K562 (cell line): ENCODE data around the gene LNPEP. TPM values are rescaled to one million over a fixed set of nuclear protein-coding genes. Genes with fewer than 3 reads are reported as not detected.

Source experiments
- ATAC-seq: fragments of 200-7000 bp; cut with Tn5 transposase; 3 replicates; pipeline ENCODE4 v1.9.1; 2020; ENCODE audit warnings: moderate library complexity
- BruUV-seq: library from RNA; stranded (reverse); fragments of 400-500 nt; replicated peaks from 2 replicates; lab custom pipeline; 2021; lab: Mats Ljungman, UMichigan
- CTCF ChIA-PET: fragments of 300-600 bp; formaldehyde crosslinking; extraction: SDS; loops from one replicate; lab custom pipeline; 2021; ENCODE audit warnings: low intra/inter-chr PET ratio; lab: Yijun Ruan, JAX
- POLR2A ChIA-PET: fragments of 300-600, 350-650 bp; sonication (Branson Sonifier 250); formaldehyde crosslinking; extraction: SDS; loops from one replicate; lab custom pipeline; 2021; ENCODE audit warnings: antibody characterized with exemption, inconsistent platforms; lab: Yijun Ruan, JAX
- DNase-seq, 4 experiments: peaks; one replicate each; pipeline versions ENCODE4 v3.0.0 to v3.0.0-alpha.2; 2011 to 2018; ENCODE audit warnings: low spot score in 3 of 4, mixed read lengths in 3 of 4; ENCODE audit errors: extremely low read depth in 1 of 4
- FAIRE-seq: peaks from 2 replicates; lab custom pipeline; 2011; peaks lifted over from hg19 to GRCh38; lab: Jason Lieb, UNC
- H2AFZ ChIP-seq: 2 replicates; pipeline ENCODE4 v1.6.0; 2011; ENCODE audit warnings: low read depth, low read length, control low read depth, inconsistent platforms
- H3K27ac ChIP-seq: fragments of 200-600 bp; 3 replicates; pipeline ENCODE4 v1.8.0; 2011; ENCODE audit warnings: low read depth, mild to moderate bottlenecking, control low read depth, inconsistent platforms, low read length, moderate library complexity, mixed read lengths; ENCODE audit errors: extremely low read depth
- H3K27me3 ChIP-seq, 2 experiments: fragments of 300-600 bp in 1 of 2; 2 replicates in 1 of 2; 3 replicates in 1 of 2; pipeline versions ENCODE4 v1.6.0 to v1.8.0; 2011; ENCODE audit warnings: inconsistent platforms in 2 of 2, low read length in 2 of 2, mild to moderate bottlenecking in 1 of 2, mixed read lengths in 1 of 2, moderate library complexity in 1 of 2; ENCODE audit not compliant: control insufficient read depth in 2 of 2, insufficient read depth in 2 of 2
- H3K36me3 ChIP-seq: fragments of 300-600 bp; 3 replicates; pipeline ENCODE4 v1.8.0; 2011; ENCODE audit warnings: mild to moderate bottlenecking, low read length, inconsistent platforms; ENCODE audit not compliant: control insufficient read depth, insufficient read depth
- H3K4me1 ChIP-seq, 2 experiments: fragments of 200-600 bp in 1 of 2; replicated peaks in 1 of 2; 2 replicates in 1 of 2; 3 replicates in 1 of 2; pipeline versions ENCODE4 v1.5.1 to v1.8.0; 2011; ENCODE audit warnings: inconsistent platforms in 2 of 2, low read length in 2 of 2, mild to moderate bottlenecking in 1 of 2, mixed read lengths in 1 of 2, moderate library complexity in 1 of 2; ENCODE audit not compliant: control insufficient read depth in 2 of 2, insufficient read depth in 2 of 2
- H3K4me2 ChIP-seq: 2 replicates; pipeline ENCODE4 v1.6.1; 2011; ENCODE audit warnings: low read length, control low read depth, inconsistent platforms, mixed read lengths; ENCODE audit not compliant: insufficient read depth
- H3K4me3 ChIP-seq: fragments of 200-600 bp; sonication (generic), shearing (Covaris generic); 2 replicates; pipeline ENCODE4 v1.5.1; 2016; ENCODE audit warnings: control low read depth, inconsistent platforms
- H3K79me2 ChIP-seq: fragments of 200-600 bp; 3 replicates; pipeline ENCODE4 v1.8.0; 2011; ENCODE audit warnings: low read length, inconsistent platforms; ENCODE audit not compliant: control insufficient read depth, insufficient read depth
- H3K9ac ChIP-seq, 2 experiments: 2 replicates each; pipeline versions ENCODE4 v1.6.0 to v1.6.1; 2011; ENCODE audit warnings: low read depth in 2 of 2, low read length in 2 of 2, control low read depth in 1 of 2, inconsistent platforms in 1 of 2, mild to moderate bottlenecking in 1 of 2, mixed read lengths in 1 of 2; ENCODE audit not compliant: insufficient read depth in 1 of 2
- H3K9me1 ChIP-seq: one replicate; pipeline ENCODE4 v1.6.0; 2011; ENCODE audit warnings: inconsistent platforms, mild to moderate bottlenecking, low read length, moderate library complexity; ENCODE audit not compliant: control insufficient read depth, insufficient read depth
- H3K9me3 ChIP-seq: replicated peaks from 2 replicates; pipeline ENCODE4 v1.5.1; 2011; ENCODE audit warnings: low read depth, low read length, inconsistent platforms; ENCODE audit not compliant: control insufficient read depth, insufficient read depth
- H4K20me1 ChIP-seq: replicated peaks from 2 replicates; pipeline ENCODE4 v1.6.1; 2011; ENCODE audit warnings: low read length, inconsistent platforms, mixed read lengths; ENCODE audit not compliant: control insufficient read depth, insufficient read depth
- HDGF ChIP-seq: fragments of 450-650 bp; IDR thresholded peaks from 2 replicates; pipeline ENCODE4 v1.6.1; 2016
- HMGN3 ChIP-seq: IDR thresholded peaks from 2 replicates; pipeline ENCODE4 v1.6.1; 2011; ENCODE audit warnings: borderline replicate concordance, low read depth, mild to moderate bottlenecking, mixed read lengths, low read length; ENCODE audit not compliant: insufficient read length; ENCODE audit errors: extremely low read depth
- KHSRP ChIP-seq: fragments of 450-650 bp; IDR thresholded peaks from 2 replicates; pipeline ENCODE4 v1.6.1; 2017
- MTA3 ChIP-seq: fragments of 450-650 bp; formaldehyde crosslinking; IDR thresholded peaks from 2 replicates; pipeline ENCODE4 v1.6.1; 2017; ENCODE audit warnings: mild to moderate bottlenecking, borderline replicate concordance
- SRF ChIP-seq, 2 experiments: fragments of 250-450, 450-650 bp in 1 of 2; sonication (Bioruptor Pico) in 1 of 2; sonication (generic) in 1 of 2; formaldehyde crosslinking; IDR thresholded peaks; 2 replicates each; pipeline versions ENCODE4 v1.5.0 to v1.5.1; 2020 to 2022; ENCODE audit warnings: mild to moderate bottlenecking in 1 of 2, missing genetic modification reagents in 1 of 2
- ZNF165 ChIP-seq: fragments of 250-450 bp; sonication (Bioruptor Pico); IDR thresholded peaks from 2 replicates; pipeline ENCODE4 v1.4.0; 2020; ENCODE audit warnings: borderline replicate concordance
- ZNF24 ChIP-seq: fragments of 450-650 bp; IDR thresholded peaks from 2 replicates; pipeline ENCODE4 v1.6.1; 2016
- WGBS: fragments of 100-300 bp; shearing (Covaris generic); methylation state at CpG from one replicate; pipeline ENCODE4 v1.1.6; 2016; ENCODE audit warnings: low coverage, mixed read lengths; ENCODE audit not compliant: insufficient coverage; ENCODE audit errors: missing lambda C conversion rate; 5-methylcytosine and 5-hydroxymethylcytosine counted together
- in situ Hi-C: fragments of 300-500 bp; cut with MboI; formaldehyde crosslinking; loops from 4 replicates; pipeline ENCODE4 v1.15.0; 2018; ENCODE audit warnings: inconsistent platforms, mixed read lengths
- intact Hi-C: fragments of 100-400 bp; cut with micrococcal nuclease; formaldehyde crosslinking; loops from 2 replicates; pipeline ENCODE4 v1.14.2; 2022
- polyA plus RNA-seq, 8 experiments: library from polyadenylated mRNA; depleted of rRNA in 4 of 8; stranded (reverse) in 5 of 8; unstranded in 3 of 8; fragments of >200 nt; fragmentation: Nextera tagmentation in 2 of 8; fragmentation: Illumina TruSeq in 1 of 8; extraction: Ambion mirVana in 2 of 8; extraction: Trizol in 1 of 8; gene quantifications; 2 replicates each; pipeline versions ENCODE4 v1.2.1 to v1.2.3, GENCODE V29; 2011 to 2014; ENCODE audit warnings: inconsistent platforms in 1 of 8, missing spikeins in 1 of 8
- total RNA-seq, 7 experiments: library from RNA; depleted of rRNA in 6 of 7; stranded (reverse); fragments of >200 nt in 6 of 7; fragmentation: Illumina TruSeq in 2 of 7; extraction: Trizol in 2 of 7; gene quantifications; 2 replicates each; pipeline versions ENCODE4 v1.2.1 to v1.2.3, GENCODE V29; 2011 to 2021; ENCODE audit warnings: low replicate concordance in 1 of 7
- TF ChIP-seq, protein P1 (sequence below): fragments of 450-650 bp; IDR thresholded peaks from 2 replicates; pipeline ENCODE4 v1.6.1; 2016; ENCODE audit warnings: mild to moderate bottlenecking, moderate library complexity
- TF ChIP-seq, protein P2 (sequence below): fragments of 250-450 bp; sonication (Bioruptor Pico); IDR thresholded peaks from 2 replicates; pipeline ENCODE4 v1.5.0; 2020; ENCODE audit warnings: mild to moderate bottlenecking, borderline replicate concordance

Gene LNPEP
- total and polyA plus RNA-seq, 9 of the 15 experiments (the other 6 are each of a cell fraction or from before 2014, with no cell fraction given) = 2.6 to 27.9 (median 11.2) TPM

DNA sequence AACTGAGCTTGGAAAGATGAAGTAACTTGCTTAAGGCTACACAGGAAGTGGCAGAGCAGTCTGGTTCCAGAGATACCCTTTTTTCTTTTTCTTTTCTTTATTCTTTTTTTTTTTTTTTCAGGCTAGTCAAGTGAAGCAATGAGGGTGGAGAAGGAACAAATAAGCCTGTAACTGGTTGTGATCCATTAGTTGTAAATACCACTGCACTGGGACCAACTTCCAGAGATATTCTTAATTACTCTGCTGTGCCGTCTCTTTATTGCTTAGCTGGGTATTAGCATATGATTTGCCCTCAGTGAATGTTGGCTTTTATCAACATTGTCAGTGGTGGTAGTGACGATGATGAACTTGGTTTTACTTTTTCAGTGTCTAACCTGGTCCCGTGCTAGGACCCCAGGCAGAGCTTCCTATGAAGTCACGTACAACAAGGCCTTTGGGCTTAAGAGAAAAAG, 26.7 kb downstream of the LNPEP start:
- H3K27ac ChIP-seq = peak overlapping the region; percentile 48; the same call in 1 of the 3 replicates
- no peaks in the 10 kb centered on the region for H3K9me1 ChIP-seq
- no peaks in the 10 kb centered on the region for H3K9me3 ChIP-seq
- no peaks in the 10 kb centered on the region for H4K20me1 ChIP-seq
- ChIA-PET POLR2A (interaction anchor here (0.6 to 1.2 kb wide), 3 partner anchors 9 to 40 kb away, joined by 3 to 5 read pairs (median 3); no protein-coding TSS in a partner anchor), CTCF (interaction anchor here (0.6 kb wide), 1 partner anchor 87 kb away, joined by 4 read pairs; the partner anchor contains the start of gene ERAP2)
- H3K4me3 ChIP-seq = no peak overlapping the region
- H3K9ac ChIP-seq = no peak overlapping the region
- DNase-seq = no peak
- H3K36me3 ChIP-seq = no peaks in the 10 kb centered on the region
- peak; percentile 70 for FAIRE-seq
- WGBS = 56% methylated on average over 4 of the region's 4 CpGs
- H3K4me2 ChIP-seq = no peak overlapping the region
- H3K79me2 ChIP-seq = peaks cover 24% of the 10 kb centered on the region; the same call in 2 of the 3 replicates
- no peaks in the 10 kb centered on the region for H3K27me3 ChIP-seq
- ATAC-seq = peak; percentile 45
- in situ Hi-C loops (no loop called here), intact Hi-C loops (no loop called here)
- H2AFZ ChIP-seq = no peak overlapping the region
- peaks cover 0 to 10% of the 10 kb centered on the region in 2 experiments; a peak in 2 of 5 replicates for H3K4me1 ChIP-seq
- BruUV-seq = no TSS peak
- TF ChIP-seq ZNF24 = no peak
- no peak for TF ChIP-seq SRF (CRISPR knock-in tag; IDR thresholded peaks at IDR 0.05)
- TF ChIP-seq HDGF = no peak
- TF ChIP-seq, protein P1, sequence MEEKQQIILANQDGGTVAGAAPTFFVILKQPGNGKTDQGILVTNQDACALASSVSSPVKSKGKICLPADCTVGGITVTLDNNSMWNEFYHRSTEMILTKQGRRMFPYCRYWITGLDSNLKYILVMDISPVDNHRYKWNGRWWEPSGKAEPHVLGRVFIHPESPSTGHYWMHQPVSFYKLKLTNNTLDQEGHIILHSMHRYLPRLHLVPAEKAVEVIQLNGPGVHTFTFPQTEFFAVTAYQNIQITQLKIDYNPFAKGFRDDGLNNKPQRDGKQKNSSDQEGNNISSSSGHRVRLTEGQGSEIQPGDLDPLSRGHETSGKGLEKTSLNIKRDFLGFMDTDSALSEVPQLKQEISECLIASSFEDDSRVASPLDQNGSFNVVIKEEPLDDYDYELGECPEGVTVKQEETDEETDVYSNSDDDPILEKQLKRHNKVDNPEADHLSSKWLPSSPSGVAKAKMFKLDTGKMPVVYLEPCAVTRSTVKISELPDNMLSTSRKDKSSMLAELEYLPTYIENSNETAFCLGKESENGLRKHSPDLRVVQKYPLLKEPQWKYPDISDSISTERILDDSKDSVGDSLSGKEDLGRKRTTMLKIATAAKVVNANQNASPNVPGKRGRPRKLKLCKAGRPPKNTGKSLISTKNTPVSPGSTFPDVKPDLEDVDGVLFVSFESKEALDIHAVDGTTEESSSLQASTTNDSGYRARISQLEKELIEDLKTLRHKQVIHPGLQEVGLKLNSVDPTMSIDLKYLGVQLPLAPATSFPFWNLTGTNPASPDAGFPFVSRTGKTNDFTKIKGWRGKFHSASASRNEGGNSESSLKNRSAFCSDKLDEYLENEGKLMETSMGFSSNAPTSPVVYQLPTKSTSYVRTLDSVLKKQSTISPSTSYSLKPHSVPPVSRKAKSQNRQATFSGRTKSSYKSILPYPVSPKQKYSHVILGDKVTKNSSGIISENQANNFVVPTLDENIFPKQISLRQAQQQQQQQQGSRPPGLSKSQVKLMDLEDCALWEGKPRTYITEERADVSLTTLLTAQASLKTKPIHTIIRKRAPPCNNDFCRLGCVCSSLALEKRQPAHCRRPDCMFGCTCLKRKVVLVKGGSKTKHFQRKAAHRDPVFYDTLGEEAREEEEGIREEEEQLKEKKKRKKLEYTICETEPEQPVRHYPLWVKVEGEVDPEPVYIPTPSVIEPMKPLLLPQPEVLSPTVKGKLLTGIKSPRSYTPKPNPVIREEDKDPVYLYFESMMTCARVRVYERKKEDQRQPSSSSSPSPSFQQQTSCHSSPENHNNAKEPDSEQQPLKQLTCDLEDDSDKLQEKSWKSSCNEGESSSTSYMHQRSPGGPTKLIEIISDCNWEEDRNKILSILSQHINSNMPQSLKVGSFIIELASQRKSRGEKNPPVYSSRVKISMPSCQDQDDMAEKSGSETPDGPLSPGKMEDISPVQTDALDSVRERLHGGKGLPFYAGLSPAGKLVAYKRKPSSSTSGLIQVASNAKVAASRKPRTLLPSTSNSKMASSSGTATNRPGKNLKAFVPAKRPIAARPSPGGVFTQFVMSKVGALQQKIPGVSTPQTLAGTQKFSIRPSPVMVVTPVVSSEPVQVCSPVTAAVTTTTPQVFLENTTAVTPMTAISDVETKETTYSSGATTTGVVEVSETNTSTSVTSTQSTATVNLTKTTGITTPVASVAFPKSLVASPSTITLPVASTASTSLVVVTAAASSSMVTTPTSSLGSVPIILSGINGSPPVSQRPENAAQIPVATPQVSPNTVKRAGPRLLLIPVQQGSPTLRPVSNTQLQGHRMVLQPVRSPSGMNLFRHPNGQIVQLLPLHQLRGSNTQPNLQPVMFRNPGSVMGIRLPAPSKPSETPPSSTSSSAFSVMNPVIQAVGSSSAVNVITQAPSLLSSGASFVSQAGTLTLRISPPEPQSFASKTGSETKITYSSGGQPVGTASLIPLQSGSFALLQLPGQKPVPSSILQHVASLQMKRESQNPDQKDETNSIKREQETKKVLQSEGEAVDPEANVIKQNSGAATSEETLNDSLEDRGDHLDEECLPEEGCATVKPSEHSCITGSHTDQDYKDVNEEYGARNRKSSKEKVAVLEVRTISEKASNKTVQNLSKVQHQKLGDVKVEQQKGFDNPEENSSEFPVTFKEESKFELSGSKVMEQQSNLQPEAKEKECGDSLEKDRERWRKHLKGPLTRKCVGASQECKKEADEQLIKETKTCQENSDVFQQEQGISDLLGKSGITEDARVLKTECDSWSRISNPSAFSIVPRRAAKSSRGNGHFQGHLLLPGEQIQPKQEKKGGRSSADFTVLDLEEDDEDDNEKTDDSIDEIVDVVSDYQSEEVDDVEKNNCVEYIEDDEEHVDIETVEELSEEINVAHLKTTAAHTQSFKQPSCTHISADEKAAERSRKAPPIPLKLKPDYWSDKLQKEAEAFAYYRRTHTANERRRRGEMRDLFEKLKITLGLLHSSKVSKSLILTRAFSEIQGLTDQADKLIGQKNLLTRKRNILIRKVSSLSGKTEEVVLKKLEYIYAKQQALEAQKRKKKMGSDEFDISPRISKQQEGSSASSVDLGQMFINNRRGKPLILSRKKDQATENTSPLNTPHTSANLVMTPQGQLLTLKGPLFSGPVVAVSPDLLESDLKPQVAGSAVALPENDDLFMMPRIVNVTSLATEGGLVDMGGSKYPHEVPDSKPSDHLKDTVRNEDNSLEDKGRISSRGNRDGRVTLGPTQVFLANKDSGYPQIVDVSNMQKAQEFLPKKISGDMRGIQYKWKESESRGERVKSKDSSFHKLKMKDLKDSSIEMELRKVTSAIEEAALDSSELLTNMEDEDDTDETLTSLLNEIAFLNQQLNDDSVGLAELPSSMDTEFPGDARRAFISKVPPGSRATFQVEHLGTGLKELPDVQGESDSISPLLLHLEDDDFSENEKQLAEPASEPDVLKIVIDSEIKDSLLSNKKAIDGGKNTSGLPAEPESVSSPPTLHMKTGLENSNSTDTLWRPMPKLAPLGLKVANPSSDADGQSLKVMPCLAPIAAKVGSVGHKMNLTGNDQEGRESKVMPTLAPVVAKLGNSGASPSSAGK = no peak
- TF ChIP-seq ZNF165 = no peak
- TF ChIP-seq, protein P2, sequence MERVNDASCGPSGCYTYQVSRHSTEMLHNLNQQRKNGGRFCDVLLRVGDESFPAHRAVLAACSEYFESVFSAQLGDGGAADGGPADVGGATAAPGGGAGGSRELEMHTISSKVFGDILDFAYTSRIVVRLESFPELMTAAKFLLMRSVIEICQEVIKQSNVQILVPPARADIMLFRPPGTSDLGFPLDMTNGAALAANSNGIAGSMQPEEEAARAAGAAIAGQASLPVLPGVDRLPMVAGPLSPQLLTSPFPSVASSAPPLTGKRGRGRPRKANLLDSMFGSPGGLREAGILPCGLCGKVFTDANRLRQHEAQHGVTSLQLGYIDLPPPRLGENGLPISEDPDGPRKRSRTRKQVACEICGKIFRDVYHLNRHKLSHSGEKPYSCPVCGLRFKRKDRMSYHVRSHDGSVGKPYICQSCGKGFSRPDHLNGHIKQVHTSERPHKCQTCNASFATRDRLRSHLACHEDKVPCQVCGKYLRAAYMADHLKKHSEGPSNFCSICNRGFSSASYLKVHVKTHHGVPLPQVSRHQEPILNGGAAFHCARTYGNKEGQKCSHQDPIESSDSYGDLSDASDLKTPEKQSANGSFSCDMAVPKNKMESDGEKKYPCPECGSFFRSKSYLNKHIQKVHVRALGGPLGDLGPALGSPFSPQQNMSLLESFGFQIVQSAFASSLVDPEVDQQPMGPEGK = no peak
- TF ChIP-seq MTA3 = no peak
- TF ChIP-seq HMGN3 = no peak
- no peak for TF ChIP-seq KHSRP
